ENCODE measurements around the gene TECTA. TPM values are rescaled to one million over a fixed set of nuclear protein-coding genes. Genes with fewer than 3 reads are reported as not detected.

Gene TECTA
- total RNA-seq, 1 experiment from 2014 or later: not detected

Other genes starting within 250 kb of the TECTA start
- gene TBCEL, start 77.1 kb upstream of the TECTA start, total RNA-seq (2014; rRNA removed; shearing (Covaris generic); ENCODE audit: low replicate concordance): 8.6 and 23.0 TPM in 2 replicates
- gene SC5D, start 191.5 kb downstream of the TECTA start, total RNA-seq (2014; rRNA removed; shearing (Covaris generic); ENCODE audit: low replicate concordance): 20.4 and 44.0 TPM in 2 replicates

Data from MG63 (cell line).